ENCODE measurements around the gene SMARCC2.

DNA sequence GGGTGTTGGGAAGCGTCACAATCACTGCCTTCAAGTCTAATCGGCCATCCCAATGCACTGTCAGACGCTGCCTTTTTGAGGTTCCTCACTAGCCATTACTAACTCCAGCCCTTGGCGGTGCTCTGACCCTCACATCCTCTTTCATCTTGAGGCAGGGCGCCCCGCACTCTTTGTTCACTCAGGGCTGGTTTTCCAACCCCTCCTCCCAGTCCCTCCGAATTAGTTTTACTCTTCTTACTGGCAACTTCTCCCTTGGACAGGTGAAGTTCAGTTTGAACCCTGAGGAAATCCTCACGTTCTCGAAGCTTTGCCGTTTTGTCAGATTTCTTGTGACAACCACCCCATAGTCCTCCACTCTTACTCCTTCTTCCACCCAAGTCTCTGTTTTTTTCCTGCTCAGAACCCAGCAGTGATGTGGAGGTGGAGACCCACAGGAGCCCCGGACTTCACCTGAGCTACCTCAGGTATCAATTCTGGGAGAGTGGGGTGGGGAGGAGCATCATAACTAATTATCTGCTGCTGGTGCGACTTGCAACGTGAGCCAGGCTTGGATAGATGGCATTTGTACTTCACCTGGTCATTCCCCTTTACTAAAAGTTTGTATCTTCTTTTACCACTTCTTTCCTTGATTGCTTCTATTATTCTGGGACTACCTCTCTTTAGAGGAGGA lies 70.5 kb downstream of the SMARCC2 start:
- TF ChIP-seq, protein P1, sequence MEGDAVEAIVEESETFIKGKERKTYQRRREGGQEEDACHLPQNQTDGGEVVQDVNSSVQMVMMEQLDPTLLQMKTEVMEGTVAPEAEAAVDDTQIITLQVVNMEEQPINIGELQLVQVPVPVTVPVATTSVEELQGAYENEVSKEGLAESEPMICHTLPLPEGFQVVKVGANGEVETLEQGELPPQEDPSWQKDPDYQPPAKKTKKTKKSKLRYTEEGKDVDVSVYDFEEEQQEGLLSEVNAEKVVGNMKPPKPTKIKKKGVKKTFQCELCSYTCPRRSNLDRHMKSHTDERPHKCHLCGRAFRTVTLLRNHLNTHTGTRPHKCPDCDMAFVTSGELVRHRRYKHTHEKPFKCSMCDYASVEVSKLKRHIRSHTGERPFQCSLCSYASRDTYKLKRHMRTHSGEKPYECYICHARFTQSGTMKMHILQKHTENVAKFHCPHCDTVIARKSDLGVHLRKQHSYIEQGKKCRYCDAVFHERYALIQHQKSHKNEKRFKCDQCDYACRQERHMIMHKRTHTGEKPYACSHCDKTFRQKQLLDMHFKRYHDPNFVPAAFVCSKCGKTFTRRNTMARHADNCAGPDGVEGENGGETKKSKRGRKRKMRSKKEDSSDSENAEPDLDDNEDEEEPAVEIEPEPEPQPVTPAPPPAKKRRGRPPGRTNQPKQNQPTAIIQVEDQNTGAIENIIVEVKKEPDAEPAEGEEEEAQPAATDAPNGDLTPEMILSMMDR (conservative IDR thresholded peaks at IDR 0.05; ENCODE audit: low read length), result no peak
- TF ChIP-seq EZH2phosphoT487 (IDR thresholded peaks at IDR 0.05; ENCODE audit: borderline replicate concordance, low read depth, low read length), result no peak
